HepG2 (cell line): ENCODE data around the gene PIWIL1. TPM values are rescaled to one million over a fixed set of nuclear protein-coding genes. Genes with fewer than 3 reads are reported as not detected.

ENCODE experiments used
- ATAC-seq: fragments of 200-7000 bp; cut with Tn5 transposase; 3 replicates; pipeline ENCODE4 v1.9.1; 2020; ENCODE audit warnings: mild to moderate bottlenecking, moderate library complexity
- BruUV-seq: library from RNA; stranded (reverse); fragments of 400-500 nt; replicated peaks from 2 replicates; lab custom pipeline; 2021; lab: Mats Ljungman, UMichigan
- CTCF ChIA-PET: fragments of 300-600 bp; formaldehyde crosslinking; extraction: SDS; loops from one replicate; lab custom pipeline; 2021; ENCODE audit warnings: low total read pairs, inconsistent platforms, low intra/inter-chr PET ratio; lab: Yijun Ruan, JAX
- POLR2A ChIA-PET: fragments of 350-600 bp; sonication (Branson Sonifier 250); formaldehyde crosslinking; loops from one replicate; lab custom pipeline; 2020; ENCODE audit warnings: antibody characterized with exemption, inconsistent platforms; lab: Yijun Ruan, JAX
- DNase-seq: peaks from one replicate; pipeline ENCODE4 v3.0.0-alpha.2; 2015; ENCODE audit warnings: low spot score
- FAIRE-seq: peaks from 3 replicates; lab custom pipeline; 2011; peaks lifted over from hg19 to GRCh38; lab: Jason Lieb, UNC
- H2AFZ ChIP-seq: one replicate; pipeline ENCODE4 v1.6.1; 2011; ENCODE audit warnings: low read length, inconsistent platforms
- H3K27ac ChIP-seq: fragments of 300-600 bp; 3 replicates; pipeline ENCODE4 v1.8.0; 2011; ENCODE audit warnings: mixed run types, mild to moderate bottlenecking, mixed read lengths, low read length, inconsistent platforms; ENCODE audit not compliant: insufficient read depth; ENCODE audit errors: extremely low read length
- H3K27me3 ChIP-seq, 2 experiments: fragments of 200-600 bp in 1 of 2; 2 replicates in 1 of 2; 3 replicates in 1 of 2; pipeline versions ENCODE4 v1.6.0 to v1.8.0; 2011; ENCODE audit warnings: low read length in 2 of 2, mild to moderate bottlenecking in 2 of 2, moderate library complexity in 2 of 2, inconsistent platforms in 1 of 2; ENCODE audit not compliant: insufficient read depth in 2 of 2, control insufficient read depth in 1 of 2
- H3K36me3 ChIP-seq, 2 experiments: fragments of 200-600 bp in 1 of 2; replicated peaks in 1 of 2; 2 replicates in 1 of 2; 3 replicates in 1 of 2; pipeline versions ENCODE4 v1.5.1 to v1.8.0; 2011; ENCODE audit warnings: low read length in 2 of 2, inconsistent platforms in 1 of 2; ENCODE audit not compliant: insufficient read depth in 2 of 2, control insufficient read depth in 1 of 2
- H3K4me1 ChIP-seq: 2 replicates; pipeline ENCODE4 v1.5.1; 2012; ENCODE audit warnings: low read length, inconsistent platforms; ENCODE audit not compliant: insufficient read depth
- H3K4me2 ChIP-seq: 2 replicates; pipeline ENCODE4 v1.6.0; 2011; ENCODE audit warnings: low read depth, low read length, inconsistent platforms
- H3K4me3 ChIP-seq, 3 experiments: fragments of 200-600 bp in 1 of 3; sonication (generic), shearing (Covaris generic) in 1 of 3; replicated peaks in 1 of 3; 2 replicates each; pipeline ENCODE4 v1.5.1; 2011 to 2016; ENCODE audit warnings: low read length in 3 of 3, inconsistent platforms in 2 of 3, low read depth in 2 of 3, mild to moderate bottlenecking in 2 of 3, control low read depth in 1 of 3, mixed read lengths in 1 of 3; ENCODE audit not compliant: insufficient read depth in 1 of 3
- H3K79me2 ChIP-seq: one replicate; pipeline ENCODE4 v1.6.1; 2011; ENCODE audit warnings: low read length, inconsistent platforms; ENCODE audit not compliant: insufficient read depth
- H3K9ac ChIP-seq: 2 replicates; pipeline ENCODE4 v1.6.0; 2011; ENCODE audit warnings: mild to moderate bottlenecking, low read depth, low read length, inconsistent platforms; ENCODE audit not compliant: insufficient read depth
- H3K9me3 ChIP-seq: 2 replicates; pipeline ENCODE4 v1.5.1; 2012; ENCODE audit warnings: mild to moderate bottlenecking, low read length
- H4K20me1 ChIP-seq: 2 replicates; pipeline ENCODE4 v1.6.0; 2011; ENCODE audit warnings: inconsistent platforms, mild to moderate bottlenecking, low read length, moderate library complexity; ENCODE audit not compliant: insufficient read depth
- ATAD3A ChIP-seq: sonication (generic); formaldehyde crosslinking; IDR thresholded peaks from 2 replicates; pipeline ENCODE4 v1.4.0; 2020; ENCODE audit warnings: missing genetic modification reagents
- ATRX ChIP-seq: sonication (generic); formaldehyde crosslinking; IDR thresholded peaks from 2 replicates; pipeline ENCODE4 v1.4.0; 2020; ENCODE audit warnings: missing genetic modification reagents, borderline replicate concordance
- EP300 ChIP-seq, 3 experiments: sonication (generic) in 1 of 3; formaldehyde crosslinking in 1 of 3; IDR thresholded peaks; 2 replicates each; pipeline versions ENCODE4 v1.5.1 to v1.6.1; 2011 to 2020; ENCODE audit warnings: low read depth in 2 of 3, low read length in 2 of 3, borderline replicate concordance in 1 of 3, improper control_type of control experiment in 1 of 3, mild to moderate bottlenecking in 1 of 3, missing genetic modification reagents in 1 of 3, moderate library complexity in 1 of 3
- NFAT5 ChIP-seq: sonication (generic); formaldehyde crosslinking; IDR thresholded peaks from 2 replicates; pipeline ENCODE4 v1.4.0; 2020; ENCODE audit warnings: missing genetic modification reagents
- SAFB2 ChIP-seq: sonication (generic); formaldehyde crosslinking; IDR thresholded peaks from 2 replicates; pipeline ENCODE4 v1.5.1; 2020; ENCODE audit warnings: missing genetic modification reagents, low read depth, mild to moderate bottlenecking, borderline replicate concordance
- SCMH1 ChIP-seq: sonication (generic); formaldehyde crosslinking; IDR thresholded peaks from 2 replicates; pipeline ENCODE4 v1.9.0; 2021; ENCODE audit warnings: missing genetic modification reagents, mild to moderate bottlenecking, borderline replicate concordance
- SP140L ChIP-seq: sonication (generic); formaldehyde crosslinking; IDR thresholded peaks from 2 replicates; pipeline ENCODE4 v1.4.0; 2020; ENCODE audit warnings: missing genetic modification reagents, borderline replicate concordance
- ZNF564 ChIP-seq: sonication (generic); formaldehyde crosslinking; IDR thresholded peaks from 2 replicates; pipeline ENCODE4 v1.8.1; 2023; ENCODE audit warnings: mild to moderate bottlenecking, missing genetic modification reagents
- WGBS: methylation state at CpG from one replicate; pipeline ENCODE4 v1.1.6; 2017; ENCODE audit warnings: low lambda C conversion rate; 5-methylcytosine and 5-hydroxymethylcytosine counted together
- in situ Hi-C: cut with HindIII; loops from 2 replicates; pipeline ENCODE4 v1.10.0; 2017; ENCODE audit warnings: low pct_unique_long_range_greater_than_20kb; ENCODE audit not compliant: extremely low pct_ligation_motif_present
- intact Hi-C: fragments of 100-400 bp; cut with micrococcal nuclease; formaldehyde crosslinking; loops from one replicate; pipeline ENCODE4 v1.10.0; 2022; ENCODE audit not compliant: unreplicated experiment
- polyA plus RNA-seq, 8 experiments: library from polyadenylated mRNA; depleted of rRNA in 3 of 8; stranded (reverse) in 7 of 8; unstranded in 1 of 8; fragments of >200 nt; fragmentation: Illumina TruSeq in 4 of 8; extraction: Trizol in 4 of 8; gene quantifications; 2 replicates each; pipeline versions ENCODE4 v1.2.1 to v1.2.3, GENCODE V29; 2011 to 2016; ENCODE audit warnings: low read depth in 4 of 8, missing spikeins in 1 of 8, mixed read lengths in 1 of 8; ENCODE audit not compliant: insufficient read depth in 1 of 8
- total RNA-seq, 5 experiments: library from RNA; depleted of rRNA; stranded (reverse); fragments of >200 nt; fragmentation: Illumina TruSeq; extraction: Trizol; gene quantifications; 2 replicates each; pipeline ENCODE4 v1.2.3, GENCODE V29; 2016; ENCODE audit warnings: low read depth in 1 of 5

PIWIL1 gene
- total and polyA plus RNA-seq, 2 of the 13 experiments (the other 11 are each of a cell fraction or from before 2014, with no cell fraction given), result not detected

- Histone ChIP-seq H3K9me3 (no peaks in the 10 kb centered on the region), H3K79me2 (no peaks in the 10 kb centered on the region), H3K4me2 (no peak overlapping the region), H3K27me3 (peaks cover 3 to 53% of the 10 kb centered on the region in 2 experiments; a peak in 4 of 5 replicates), H3K9ac (no peak overlapping the region), H3K4me1 (no peaks in the 10 kb centered on the region), H3K4me3 (no peak overlapping the region), H3K27ac (no peak overlapping the region), H3K36me3 (no peaks in the 10 kb centered on the region), H2AFZ (no peak overlapping the region), H4K20me1 (no peaks in the 10 kb centered on the region)
- FAIRE-seq, result no peak
- ATAC-seq, result no peak
- CTCF ChIA-PET, result no interaction called here
- DNase-seq, result no peak
- in situ Hi-C loops, result no loop called here
- intact Hi-C loops, result no loop called here
- POLR2A ChIA-PET, result no interaction called here
- TF ChIP-seq SAFB2 (CRISPR knock-in tag), result no peak
- no peak for TF ChIP-seq ATRX (CRISPR knock-in tag)
- TF ChIP-seq SCMH1 (CRISPR knock-in tag), result no peak
- TF ChIP-seq EP300 (IDR thresholded peaks at IDR 0.05; ENCODE audit: low read depth in 2 of 2, low read length in 2 of 2), result no peak
- TF ChIP-seq EP300 (CRISPR knock-in tag; IDR thresholded peaks at IDR 0.05; ENCODE audit: borderline replicate concordance), result no peak
- no peak for TF ChIP-seq SP140L (CRISPR knock-in tag)
- no peak for TF ChIP-seq NFAT5
- no peak for TF ChIP-seq ZNF564 (CRISPR knock-in tag)
- no peak for TF ChIP-seq ATAD3A (CRISPR knock-in tag)
- WGBS, result 3% methylated on average over 2 of the region's 2 CpGs
- no TSS peak for BruUV-seq
These were observed 29.3 kb downstream of the PIWIL1 start for GRCh38 chr12:130367003-130367402.
